HepG2 (cell line): ENCODE data around the gene PAPSS1. TPM values are rescaled to one million over a fixed set of nuclear protein-coding genes. Genes with fewer than 3 reads are reported as not detected.

ENCODE experiments used
- BRCA1 ChIP-seq: sonication (generic); formaldehyde crosslinking; IDR thresholded peaks from 2 replicates; pipeline ENCODE4 v1.4.0; 2020; ENCODE audit warnings: missing genetic modification reagents
- JDP2 ChIP-seq: sonication (generic); formaldehyde crosslinking; IDR thresholded peaks from 2 replicates; pipeline ENCODE4 v1.8.1; 2022; ENCODE audit warnings: missing genetic modification reagents, borderline replicate concordance
- KDM3A ChIP-seq: IDR thresholded peaks from 2 replicates; pipeline ENCODE4 v1.6.1; 2018; ENCODE audit warnings: low read depth, missing compliant biosample characterization
- MEF2D ChIP-seq: sonication (generic); formaldehyde crosslinking; IDR thresholded peaks from 2 replicates; pipeline ENCODE4 v1.5.1; 2020; ENCODE audit warnings: mild to moderate bottlenecking, missing genetic modification reagents
- MLX ChIP-seq: IDR thresholded peaks from 2 replicates; pipeline ENCODE4 v1.6.1; 2016
- PRDM15 ChIP-seq: sonication (generic); formaldehyde crosslinking; IDR thresholded peaks from 2 replicates; pipeline ENCODE4 v1.4.0; 2020; ENCODE audit warnings: missing genetic modification reagents
- TBX2 ChIP-seq: sonication (generic); formaldehyde crosslinking; IDR thresholded peaks from 2 replicates; pipeline ENCODE4 v1.5.0; 2020; ENCODE audit warnings: missing genetic modification reagents, mild to moderate bottlenecking, borderline replicate concordance
- TBX3 ChIP-seq: fragments of 450-650 bp; IDR thresholded peaks from 2 replicates; pipeline ENCODE4 v1.6.1; 2017; ENCODE audit warnings: antibody characterized with exemption, mild to moderate bottlenecking, inconsistent platforms, borderline replicate concordance
- ZFP36 ChIP-seq: fragments of 150-350 bp; IDR thresholded peaks from 2 replicates; pipeline ENCODE4 v1.6.1; 2018; ENCODE audit warnings: borderline replicate concordance, low read length, low read depth; ENCODE audit not compliant: partially characterized antibody
- ZFP36L1 ChIP-seq: sonication (generic); formaldehyde crosslinking; IDR thresholded peaks from 2 replicates; pipeline ENCODE4 v1.8.0; 2022; ENCODE audit warnings: mild to moderate bottlenecking, missing genetic modification reagents, moderate library complexity
- ZMYM2 ChIP-seq: sonication (generic); formaldehyde crosslinking; IDR thresholded peaks from 2 replicates; pipeline ENCODE4 v1.8.0; 2022; ENCODE audit warnings: mild to moderate bottlenecking, missing genetic modification reagents
- ZMYM3 ChIP-seq: sonication (generic); formaldehyde crosslinking; IDR thresholded peaks from 2 replicates; pipeline ENCODE4 v1.5.1; 2020; ENCODE audit warnings: mild to moderate bottlenecking, missing genetic modification reagents
- ZNF180 ChIP-seq: sonication (generic); formaldehyde crosslinking; IDR thresholded peaks from 2 replicates; pipeline ENCODE4 v1.4.0; 2020; ENCODE audit warnings: low read depth, missing genetic modification reagents, borderline replicate concordance
- ZNF598 ChIP-seq: sonication (generic); formaldehyde crosslinking; IDR thresholded peaks from 2 replicates; pipeline ENCODE4 v1.5.1; 2020; ENCODE audit warnings: mild to moderate bottlenecking, missing genetic modification reagents, borderline replicate concordance
- ZNF7 ChIP-seq: IDR thresholded peaks from 2 replicates; pipeline ENCODE4 v1.6.1; 2016; ENCODE audit warnings: missing biosample characterization, missing genetic modification reagents
- ZNF709 ChIP-seq: sonication (generic); formaldehyde crosslinking; IDR thresholded peaks from 2 replicates; pipeline ENCODE4 v1.5.0; 2020; ENCODE audit warnings: mild to moderate bottlenecking, missing genetic modification reagents
- polyA plus RNA-seq, 8 experiments: library from polyadenylated mRNA; depleted of rRNA in 3 of 8; stranded (reverse) in 7 of 8; unstranded in 1 of 8; fragments of >200 nt; fragmentation: Illumina TruSeq in 4 of 8; extraction: Trizol in 4 of 8; gene quantifications; 2 replicates each; pipeline versions ENCODE4 v1.2.1 to v1.2.3, GENCODE V29; 2011 to 2016; ENCODE audit warnings: low read depth in 4 of 8, missing spikeins in 1 of 8, mixed read lengths in 1 of 8; ENCODE audit not compliant: insufficient read depth in 1 of 8
- total RNA-seq, 5 experiments: library from RNA; depleted of rRNA; stranded (reverse); fragments of >200 nt; fragmentation: Illumina TruSeq; extraction: Trizol; gene quantifications; 2 replicates each; pipeline ENCODE4 v1.2.3, GENCODE V29; 2016; ENCODE audit warnings: low read depth in 1 of 5
- TF ChIP-seq, protein P1 (sequence below): sonication (generic); formaldehyde crosslinking; IDR thresholded peaks from 2 replicates; pipeline ENCODE4 v1.8.0; 2022; ENCODE audit warnings: mild to moderate bottlenecking, missing genetic modification reagents; ENCODE audit not compliant: insufficient replicate concordance
- TF ChIP-seq, protein P2 (sequence below): sonication (generic); formaldehyde crosslinking; IDR thresholded peaks from 2 replicates; pipeline ENCODE4 v1.8.0; 2022; ENCODE audit warnings: low read depth, missing genetic modification reagents
- TF ChIP-seq, protein P3 (sequence below): sonication (generic); formaldehyde crosslinking; IDR thresholded peaks from 2 replicates; pipeline ENCODE4 v1.4.0; 2020; ENCODE audit warnings: missing genetic modification reagents
- TF ChIP-seq, protein P4 (sequence below): sonication (generic); formaldehyde crosslinking; IDR thresholded peaks from 2 replicates; pipeline ENCODE4 v1.8.1; 2022; ENCODE audit warnings: mild to moderate bottlenecking, missing genetic modification reagents
- TF ChIP-seq, protein P5 (sequence below): sonication (generic); formaldehyde crosslinking; IDR thresholded peaks from 2 replicates; pipeline ENCODE4 v1.4.0; 2020; ENCODE audit warnings: missing genetic modification reagents, mild to moderate bottlenecking, borderline replicate concordance

Gene PAPSS1
- total and polyA plus RNA-seq, 2 of the 13 experiments (the other 11 are each of a cell fraction or from before 2014, with no cell fraction given), result 105 to 126 TPM

DNA sequence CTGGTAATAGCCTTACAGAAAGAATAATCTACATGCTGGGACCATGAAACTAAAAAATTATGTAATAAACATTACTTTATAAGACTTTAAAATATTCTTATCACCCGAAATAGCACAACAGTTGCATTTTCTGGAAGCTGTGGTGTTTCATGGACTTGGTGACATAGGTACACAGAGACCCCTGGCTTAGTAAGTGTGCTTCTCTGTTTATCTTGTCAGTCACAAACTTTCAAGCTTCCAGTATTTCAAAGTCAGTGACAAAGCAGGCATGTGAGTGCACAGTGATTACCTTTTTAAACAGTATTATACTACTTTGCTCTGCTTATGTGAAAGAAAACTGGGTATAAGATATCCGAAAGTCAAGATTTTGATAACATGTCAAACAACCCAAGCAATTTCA is 84.3 kb downstream of the PAPSS1 start (continued):
- TF ChIP-seq MLX (CRISPR knock-in tag), result no peak
- TF ChIP-seq, protein P1, sequence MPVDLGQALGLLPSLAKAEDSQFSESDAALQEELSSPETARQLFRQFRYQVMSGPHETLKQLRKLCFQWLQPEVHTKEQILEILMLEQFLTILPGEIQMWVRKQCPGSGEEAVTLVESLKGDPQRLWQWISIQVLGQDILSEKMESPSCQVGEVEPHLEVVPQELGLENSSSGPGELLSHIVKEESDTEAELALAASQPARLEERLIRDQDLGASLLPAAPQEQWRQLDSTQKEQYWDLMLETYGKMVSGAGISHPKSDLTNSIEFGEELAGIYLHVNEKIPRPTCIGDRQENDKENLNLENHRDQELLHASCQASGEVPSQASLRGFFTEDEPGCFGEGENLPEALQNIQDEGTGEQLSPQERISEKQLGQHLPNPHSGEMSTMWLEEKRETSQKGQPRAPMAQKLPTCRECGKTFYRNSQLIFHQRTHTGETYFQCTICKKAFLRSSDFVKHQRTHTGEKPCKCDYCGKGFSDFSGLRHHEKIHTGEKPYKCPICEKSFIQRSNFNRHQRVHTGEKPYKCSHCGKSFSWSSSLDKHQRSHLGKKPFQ, result no peak
- TF ChIP-seq ZNF7 (CRISPR knock-in tag), result no peak
- no peak for TF ChIP-seq ZNF598 (CRISPR knock-in tag)
- no peak for TF ChIP-seq BRCA1 (CRISPR knock-in tag)
- TF ChIP-seq, protein P2, sequence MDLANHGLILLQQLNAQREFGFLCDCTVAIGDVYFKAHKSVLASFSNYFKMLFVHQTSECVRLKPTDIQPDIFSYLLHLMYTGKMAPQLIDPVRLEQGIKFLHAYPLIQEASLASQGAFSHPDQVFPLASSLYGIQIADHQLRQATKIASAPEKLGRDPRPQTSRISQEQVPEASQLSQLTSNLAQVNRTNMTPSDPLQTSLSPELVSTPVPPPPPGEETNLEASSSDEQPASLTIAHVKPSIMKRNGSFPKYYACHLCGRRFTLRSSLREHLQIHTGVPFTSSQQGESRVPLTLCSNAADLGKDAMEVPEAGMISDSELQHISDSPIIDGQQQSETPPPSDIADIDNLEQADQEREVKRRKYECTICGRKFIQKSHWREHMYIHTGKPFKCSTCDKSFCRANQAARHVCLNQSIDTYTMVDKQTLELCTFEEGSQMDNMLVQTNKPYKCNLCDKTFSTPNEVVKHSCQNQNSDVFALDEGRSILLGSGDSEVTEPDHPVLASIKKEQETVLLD (CRISPR knock-in tag), result no peak
- TF ChIP-seq ZMYM2, result no peak
- TF ChIP-seq PRDM15 (CRISPR knock-in tag), result no peak
- no peak for TF ChIP-seq TBX3
- TF ChIP-seq ZNF709 (CRISPR knock-in tag), result no peak
- no peak for TF ChIP-seq ZFP36L1 (CRISPR knock-in tag)
- no peak for TF ChIP-seq MEF2D (CRISPR knock-in tag)
- no peak for TF ChIP-seq JDP2 (CRISPR knock-in tag)
- TF ChIP-seq, protein P3, sequence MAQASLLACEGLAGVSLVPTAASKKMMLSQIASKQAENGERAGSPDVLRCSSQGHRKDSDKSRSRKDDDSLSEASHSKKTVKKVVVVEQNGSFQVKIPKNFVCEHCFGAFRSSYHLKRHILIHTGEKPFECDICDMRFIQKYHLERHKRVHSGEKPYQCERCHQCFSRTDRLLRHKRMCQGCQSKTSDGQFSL (CRISPR knock-in tag), result no peak
- no peak for TF ChIP-seq ZNF180 (CRISPR knock-in tag)
- TF ChIP-seq, protein P4, sequence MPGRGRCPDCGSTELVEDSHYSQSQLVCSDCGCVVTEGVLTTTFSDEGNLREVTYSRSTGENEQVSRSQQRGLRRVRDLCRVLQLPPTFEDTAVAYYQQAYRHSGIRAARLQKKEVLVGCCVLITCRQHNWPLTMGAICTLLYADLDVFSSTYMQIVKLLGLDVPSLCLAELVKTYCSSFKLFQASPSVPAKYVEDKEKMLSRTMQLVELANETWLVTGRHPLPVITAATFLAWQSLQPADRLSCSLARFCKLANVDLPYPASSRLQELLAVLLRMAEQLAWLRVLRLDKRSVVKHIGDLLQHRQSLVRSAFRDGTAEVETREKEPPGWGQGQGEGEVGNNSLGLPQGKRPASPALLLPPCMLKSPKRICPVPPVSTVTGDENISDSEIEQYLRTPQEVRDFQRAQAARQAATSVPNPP (CRISPR knock-in tag), result no peak
- no peak for TF ChIP-seq TBX2
- TF ChIP-seq KDM3A (CRISPR knock-in tag), result no peak
- TF ChIP-seq, protein P5, sequence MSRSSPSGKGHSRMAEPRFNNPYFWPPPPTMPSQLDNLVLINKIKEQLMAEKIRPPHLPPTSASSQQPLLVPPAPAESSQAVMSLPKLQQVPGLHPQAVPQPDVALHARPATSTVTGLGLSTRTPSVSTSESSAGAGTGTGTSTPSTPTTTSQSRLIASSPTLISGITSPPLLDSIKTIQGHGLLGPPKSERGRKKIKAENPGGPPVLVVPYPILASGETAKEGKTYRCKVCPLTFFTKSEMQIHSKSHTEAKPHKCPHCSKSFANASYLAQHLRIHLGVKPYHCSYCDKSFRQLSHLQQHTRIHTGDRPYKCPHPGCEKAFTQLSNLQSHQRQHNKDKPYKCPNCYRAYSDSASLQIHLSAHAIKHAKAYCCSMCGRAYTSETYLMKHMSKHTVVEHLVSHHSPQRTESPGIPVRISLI (CRISPR knock-in tag), result no peak
- TF ChIP-seq ZMYM3 (CRISPR knock-in tag), result no peak
- TF ChIP-seq ZFP36, result no peak
